ENCODE data around the gene IGSF21.

The IGSF21 gene

DNA sequence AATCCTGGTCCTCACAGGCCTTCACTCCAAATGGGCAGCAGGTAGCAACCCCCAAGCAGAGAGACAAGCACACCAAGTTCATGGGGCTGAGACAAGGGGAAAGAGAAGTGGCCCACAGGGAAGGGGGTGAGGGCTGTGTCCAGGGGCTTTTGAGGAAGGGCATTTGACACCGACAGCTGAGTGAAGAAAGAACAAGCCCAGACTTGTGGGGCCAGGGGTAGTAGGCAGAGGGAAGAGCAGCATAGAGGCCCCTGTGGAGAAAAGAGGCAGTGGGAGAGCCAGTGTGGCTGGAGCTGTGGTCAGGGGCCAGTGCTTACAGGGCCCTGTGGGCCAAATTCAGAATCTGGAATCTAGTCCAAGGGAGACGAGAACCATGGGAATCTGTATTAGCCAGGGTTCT lies 85.4 kb downstream of the IGSF21 start:
- 0 out of 2 replicates have a peak, but pooled peaks cover 4% of the 10 kb centered on the region for H3K27me3 ChIP-seq (ENCODE audit: control insufficient read depth, low read length)
- H3K4me3 ChIP-seq (ENCODE audit: low read length), result no peak overlapping the region
- TF ChIP-seq CTCF (IDR thresholded peaks at IDR 0.05; ENCODE audit: low read depth, low read length, poor library complexity, severe bottlenecking) (no peak), EZH2phosphoT487 (IDR thresholded peaks at IDR 0.05; ENCODE audit: borderline replicate concordance, low read length) (no peak)
- H3K79me2 ChIP-seq (ENCODE audit: control insufficient read depth, low read length), result no peaks in the 10 kb centered on the region
- no peak overlapping the region for H3K27ac ChIP-seq (ENCODE audit: low read depth, low read length)
- no peaks in the 10 kb centered on the region for H3K9me3 ChIP-seq (ENCODE audit: control insufficient read depth, insufficient read depth, low read length)
- H3F3A ChIP-seq (ENCODE audit: control insufficient read depth, insufficient read depth), result no peaks in the 10 kb centered on the region
- H3K4me2 ChIP-seq (ENCODE audit: low read length), result no peak overlapping the region
- no peaks in the 10 kb centered on the region for H3K9me2 ChIP-seq (replicated peaks; ENCODE audit: control insufficient read depth, low read length)
- no peaks in the 10 kb centered on the region for H4K20me1 ChIP-seq (ENCODE audit: control insufficient read depth, insufficient read depth, low read depth, low read length)
- H3K36me3 ChIP-seq (ENCODE audit: control insufficient read depth, low read length), result no peaks in the 10 kb centered on the region
- H3K4me1 ChIP-seq (ENCODE audit: control insufficient read depth, low read length), result no peaks in the 10 kb centered on the region

DNA sequence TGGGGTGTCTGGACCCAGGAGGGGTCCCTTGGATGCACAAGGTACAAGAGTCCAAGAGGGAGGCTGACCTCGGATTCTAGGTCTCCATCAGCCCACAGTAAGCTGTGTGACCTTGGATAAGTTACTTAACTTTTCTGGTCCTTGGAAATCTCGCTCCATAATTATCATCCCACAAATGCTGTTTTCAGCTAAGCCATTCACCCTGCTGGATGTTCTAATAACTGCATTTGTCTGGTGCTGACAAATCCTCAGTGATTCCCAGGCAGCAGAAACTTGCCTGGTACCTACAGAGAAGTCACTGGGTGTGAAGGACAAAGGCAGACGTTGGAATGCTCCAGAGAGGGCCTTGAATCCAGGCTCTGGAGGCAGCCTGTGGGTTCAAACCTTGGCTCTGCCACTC lies 89.7 kb downstream of the IGSF21 start:
- no peak overlapping the region for H3K4me3 ChIP-seq (ENCODE audit: low read length)
- no peaks in the 10 kb centered on the region for H3K36me3 ChIP-seq (ENCODE audit: control insufficient read depth, low read length)
- no peaks in the 10 kb centered on the region for H3K9me3 ChIP-seq (ENCODE audit: control insufficient read depth, insufficient read depth, low read length)
- H3K4me1 ChIP-seq (ENCODE audit: control insufficient read depth, low read length), result no peaks in the 10 kb centered on the region
- no peaks in the 10 kb centered on the region for H3F3A ChIP-seq (ENCODE audit: control insufficient read depth, insufficient read depth)
- H3K4me2 ChIP-seq (ENCODE audit: low read length), result no peak overlapping the region
- H3K9me2 ChIP-seq (replicated peaks; ENCODE audit: control insufficient read depth, low read length), result no peaks in the 10 kb centered on the region
- TF ChIP-seq EZH2phosphoT487 (IDR thresholded peaks at IDR 0.05; ENCODE audit: borderline replicate concordance, low read length), result no peak
- no peak for TF ChIP-seq CTCF (IDR thresholded peaks at IDR 0.05; ENCODE audit: low read depth, low read length, poor library complexity, severe bottlenecking)
- H3K27me3 ChIP-seq (ENCODE audit: control insufficient read depth, low read length), result 0 out of 2 replicates have a peak, but pooled peaks cover 7% of the 10 kb centered on the region
- no peaks in the 10 kb centered on the region for H3K79me2 ChIP-seq (ENCODE audit: control insufficient read depth, low read length)
- H4K20me1 ChIP-seq (ENCODE audit: control insufficient read depth, insufficient read depth, low read depth, low read length), result no peaks in the 10 kb centered on the region
- no peak overlapping the region for H3K27ac ChIP-seq (ENCODE audit: low read depth, low read length)

DNA sequence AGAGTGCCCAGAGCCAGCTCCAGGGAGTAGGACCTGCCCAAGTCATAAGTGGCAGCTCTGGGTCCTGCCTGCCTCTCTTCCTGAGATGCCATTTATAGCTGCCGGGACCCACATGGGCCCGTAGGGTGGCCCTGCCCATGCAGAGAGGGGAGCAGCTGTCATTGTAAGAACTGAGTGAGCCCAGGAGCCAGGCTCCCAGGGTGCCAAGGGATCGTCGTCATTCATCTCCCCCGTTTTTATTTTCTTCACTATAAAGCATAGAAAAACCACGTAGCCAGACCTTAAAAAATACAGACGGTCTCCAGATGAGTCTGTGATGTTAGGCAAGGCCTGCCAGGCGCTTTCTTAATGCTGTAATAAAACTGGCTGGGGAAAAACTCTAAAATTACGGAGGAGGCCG lies 90.7 kb downstream of the IGSF21 start:
- H4K20me1 ChIP-seq (ENCODE audit: control insufficient read depth, insufficient read depth, low read depth, low read length), result no peaks in the 10 kb centered on the region
- H3K4me1 ChIP-seq (ENCODE audit: control insufficient read depth, low read length), result no peaks in the 10 kb centered on the region
- 0 out of 2 replicates have a peak, but pooled peaks cover 7% of the 10 kb centered on the region for H3K27me3 ChIP-seq (ENCODE audit: control insufficient read depth, low read length)
- H3F3A ChIP-seq (ENCODE audit: control insufficient read depth, insufficient read depth), result no peaks in the 10 kb centered on the region
- no peak overlapping the region for H3K4me2 ChIP-seq (ENCODE audit: low read length)
- no peaks in the 10 kb centered on the region for H3K79me2 ChIP-seq (ENCODE audit: control insufficient read depth, low read length)
- no peak overlapping the region for H3K27ac ChIP-seq (ENCODE audit: low read depth, low read length)
- H3K9me3 ChIP-seq (ENCODE audit: control insufficient read depth, insufficient read depth, low read length), result no peaks in the 10 kb centered on the region
- TF ChIP-seq EZH2phosphoT487 (IDR thresholded peaks at IDR 0.05; ENCODE audit: borderline replicate concordance, low read length), result no peak
- TF ChIP-seq CTCF (IDR thresholded peaks at IDR 0.05; ENCODE audit: low read depth, low read length, poor library complexity, severe bottlenecking), result no peak
- no peak overlapping the region for H3K4me3 ChIP-seq (ENCODE audit: low read length)
- H3K36me3 ChIP-seq (ENCODE audit: control insufficient read depth, low read length), result no peaks in the 10 kb centered on the region
- no peaks in the 10 kb centered on the region for H3K9me2 ChIP-seq (replicated peaks; ENCODE audit: control insufficient read depth, low read length)
